CD4-positive, alpha-beta T cell treated with Interleukin-10 for 1 hour (primary cell): ENCODE measurements around the gene PPP6R2.

Experiments used
- DNase-seq: peaks from one replicate; pipeline ENCODE4 v3.0.0-alpha.2; 2020

The PPP6R2 gene

GRCh38 chr22:50489363-50490243 lies 146.5 kb downstream of the PPP6R2 start:
- DNase-seq: no peak

GRCh38 chr22:50490531-50491308 lies 147.6 kb downstream of the PPP6R2 start:
- no peak for DNase-seq
